OCI-M2 (cell line): ENCODE data around the gene ICAM5.

Source experiments
- DNase-seq: peaks from one replicate; lab custom pipeline; 2025; ENCODE audit not compliant: unreplicated experiment; lab: John Stamatoyannopoulos, UW

Gene ICAM5

DNA sequence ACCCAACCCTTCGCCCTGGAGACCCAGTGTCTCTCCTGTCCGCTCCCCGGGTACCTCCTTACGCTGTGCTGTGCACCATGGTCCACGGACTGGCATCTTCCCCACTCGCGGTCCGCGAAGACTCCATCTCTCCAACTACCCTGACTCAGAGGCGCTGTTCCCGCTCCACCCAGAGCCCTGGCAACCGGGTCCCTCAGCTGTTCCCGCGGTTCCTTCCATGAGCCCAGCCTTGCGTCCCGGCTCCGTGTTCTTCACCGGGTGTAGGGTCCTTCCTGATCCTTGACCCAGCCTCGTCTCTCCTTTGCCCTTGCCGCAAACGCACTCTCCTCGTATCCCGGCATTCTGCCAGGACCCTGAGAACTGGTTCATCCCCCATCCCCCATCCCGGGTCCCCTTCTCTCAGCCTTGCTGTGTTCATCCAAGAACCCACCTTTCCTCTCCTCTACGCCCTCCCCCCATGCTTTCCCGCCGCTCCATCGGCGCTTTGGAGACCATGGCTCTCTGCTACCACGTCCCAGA, 664 bp downstream of the ICAM5 start:
- DNase-seq = no peak

DNA sequence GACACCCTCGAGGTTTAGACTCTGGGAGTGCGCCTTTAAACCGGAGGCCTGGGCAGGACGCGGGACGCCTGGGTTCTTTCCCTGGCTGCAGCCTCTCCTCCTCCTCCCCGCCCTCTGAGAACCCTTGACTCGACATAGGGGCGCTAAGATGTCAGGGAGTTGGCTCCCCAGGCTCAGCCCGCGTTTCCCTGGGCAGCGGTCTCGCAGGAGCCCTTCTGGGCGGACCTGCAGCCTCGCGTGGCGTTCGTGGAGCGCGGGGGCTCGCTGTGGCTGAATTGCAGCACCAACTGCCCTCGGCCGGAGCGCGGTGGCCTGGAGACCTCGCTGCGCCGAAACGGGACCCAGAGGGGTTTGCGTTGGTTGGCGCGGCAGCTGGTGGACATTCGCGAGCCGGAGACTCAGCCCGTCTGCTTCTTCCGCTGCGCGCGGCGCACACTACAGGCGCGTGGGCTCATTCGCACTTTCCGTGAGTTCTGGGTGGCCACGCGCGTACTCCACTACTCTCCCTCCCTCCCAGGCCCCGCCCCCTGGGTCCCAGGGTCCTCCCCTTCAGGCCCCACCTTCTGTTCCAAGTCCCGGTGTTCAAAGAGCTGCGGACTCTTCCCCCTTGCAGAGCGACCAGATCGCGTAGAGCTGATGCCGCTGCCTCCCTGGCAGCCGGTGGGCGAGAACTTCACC, 1.3 kb downstream of the ICAM5 start:
- DNase-seq = peak; percentile 97

DNA sequence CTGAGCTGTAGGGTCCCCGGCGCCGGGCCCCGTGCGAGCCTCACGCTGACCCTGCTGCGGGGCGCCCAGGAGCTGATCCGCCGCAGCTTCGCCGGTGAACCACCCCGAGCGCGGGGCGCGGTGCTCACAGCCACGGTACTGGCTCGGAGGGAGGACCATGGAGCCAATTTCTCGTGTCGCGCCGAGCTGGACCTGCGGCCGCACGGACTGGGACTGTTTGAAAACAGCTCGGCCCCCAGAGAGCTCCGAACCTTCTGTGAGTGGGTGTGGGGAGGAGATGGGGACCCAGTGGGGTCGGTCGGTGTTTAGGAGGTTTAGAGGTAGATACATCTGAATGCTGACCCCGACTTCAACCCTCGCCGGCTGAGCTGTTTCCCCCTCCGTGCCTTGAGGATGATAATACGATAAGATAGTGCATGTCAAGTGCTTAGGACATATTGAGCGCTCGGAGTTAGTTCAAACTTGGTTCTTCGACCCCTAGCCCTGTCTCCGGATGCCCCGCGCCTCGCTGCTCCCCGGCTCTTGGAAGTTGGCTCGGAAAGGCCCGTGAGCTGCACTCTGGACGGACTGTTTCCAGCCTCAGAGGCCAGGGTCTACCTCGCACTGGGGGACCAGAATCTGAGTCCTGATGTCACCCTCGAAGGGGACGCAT, 1.9 kb downstream of the ICAM5 start:
- DNase-seq = no peak

DNA sequence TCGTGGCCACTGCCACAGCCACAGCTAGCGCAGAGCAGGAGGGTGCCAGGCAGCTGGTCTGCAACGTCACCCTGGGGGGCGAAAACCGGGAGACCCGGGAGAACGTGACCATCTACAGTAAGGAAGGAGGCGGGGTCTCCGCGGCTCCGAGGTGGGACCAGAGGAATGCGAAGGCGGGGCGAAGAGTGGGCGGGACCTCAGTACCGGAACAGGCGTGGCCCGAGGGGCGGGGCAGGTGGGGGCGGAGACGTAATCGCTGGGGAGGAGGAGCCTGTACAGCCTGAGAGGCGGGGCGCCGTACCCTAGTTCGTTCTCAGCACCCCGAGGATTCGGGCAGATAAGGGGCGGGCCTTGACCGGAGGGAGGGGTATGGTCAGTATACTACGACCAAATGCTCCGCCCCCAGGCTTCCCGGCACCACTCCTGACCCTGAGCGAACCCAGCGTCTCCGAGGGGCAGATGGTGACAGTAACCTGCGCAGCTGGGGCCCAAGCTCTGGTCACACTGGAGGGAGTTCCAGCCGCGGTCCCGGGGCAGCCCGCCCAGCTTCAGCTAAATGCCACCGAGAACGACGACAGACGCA, 2.5 kb downstream of the ICAM5 start:
- no peak for DNase-seq

DNA sequence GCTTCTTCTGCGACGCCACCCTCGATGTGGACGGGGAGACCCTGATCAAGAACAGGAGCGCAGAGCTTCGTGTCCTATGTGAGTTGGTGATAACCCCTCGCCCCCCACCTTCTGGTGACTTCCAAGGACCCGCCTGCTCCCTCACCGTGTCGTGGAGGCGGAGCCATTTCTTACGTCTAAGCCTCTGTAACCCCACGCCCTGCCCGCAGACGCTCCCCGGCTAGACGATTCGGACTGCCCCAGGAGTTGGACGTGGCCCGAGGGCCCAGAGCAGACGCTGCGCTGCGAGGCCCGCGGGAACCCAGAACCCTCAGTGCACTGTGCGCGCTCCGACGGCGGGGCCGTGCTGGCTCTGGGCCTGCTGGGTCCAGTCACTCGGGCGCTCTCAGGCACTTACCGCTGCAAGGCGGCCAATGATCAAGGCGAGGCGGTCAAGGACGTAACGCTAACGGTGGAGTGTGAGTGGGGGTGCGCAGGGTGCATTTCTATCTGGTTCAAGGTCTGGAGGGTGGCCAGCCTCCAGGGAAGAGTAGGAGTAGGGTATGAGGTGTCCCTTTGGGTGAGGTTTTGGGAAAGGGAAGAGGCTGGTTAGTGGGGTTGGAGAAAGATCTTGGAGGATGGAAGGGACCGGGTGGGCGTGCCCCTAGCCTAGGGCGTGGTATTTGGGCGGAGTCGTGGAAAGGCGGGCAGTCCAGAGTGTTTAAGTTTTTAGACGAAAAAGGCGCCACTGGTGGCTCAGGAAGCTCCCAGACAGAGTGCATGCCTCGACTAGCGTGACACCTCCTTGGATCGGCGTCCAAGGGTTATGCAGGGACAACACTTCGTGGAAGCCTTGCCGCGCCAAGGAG, 3.3 kb downstream of the ICAM5 start:
- DNase-seq = no peak

DNA sequence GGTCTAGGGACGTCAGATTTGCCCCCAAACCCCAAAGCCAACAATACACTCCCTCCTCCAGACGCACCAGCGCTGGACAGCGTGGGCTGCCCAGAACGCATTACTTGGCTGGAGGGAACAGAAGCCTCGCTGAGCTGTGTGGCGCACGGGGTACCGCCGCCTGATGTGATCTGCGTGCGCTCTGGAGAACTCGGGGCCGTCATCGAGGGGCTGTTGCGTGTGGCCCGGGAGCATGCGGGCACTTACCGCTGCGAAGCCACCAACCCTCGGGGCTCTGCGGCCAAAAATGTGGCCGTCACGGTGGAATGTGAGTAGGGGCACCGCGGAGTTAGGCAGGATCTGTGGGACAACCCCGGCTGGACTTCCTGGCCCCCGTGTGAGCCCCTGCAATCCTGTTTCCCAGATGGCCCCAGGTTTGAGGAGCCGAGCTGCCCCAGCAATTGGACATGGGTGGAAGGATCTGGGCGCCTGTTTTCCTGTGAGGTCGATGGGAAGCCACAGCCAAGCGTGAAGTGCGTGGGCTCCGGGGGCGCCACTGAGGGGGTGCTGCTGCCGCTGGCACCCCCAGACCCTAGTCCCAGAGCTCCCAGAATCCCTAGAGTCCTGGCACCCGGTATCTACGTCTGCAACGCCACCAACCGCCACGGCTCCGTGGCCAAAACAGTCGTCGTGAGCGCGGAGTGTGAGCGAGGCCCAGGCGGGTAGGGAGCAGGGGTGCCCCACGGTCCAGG, 4.0 kb downstream of the ICAM5 start:
- DNase-seq = no peak

DNA sequence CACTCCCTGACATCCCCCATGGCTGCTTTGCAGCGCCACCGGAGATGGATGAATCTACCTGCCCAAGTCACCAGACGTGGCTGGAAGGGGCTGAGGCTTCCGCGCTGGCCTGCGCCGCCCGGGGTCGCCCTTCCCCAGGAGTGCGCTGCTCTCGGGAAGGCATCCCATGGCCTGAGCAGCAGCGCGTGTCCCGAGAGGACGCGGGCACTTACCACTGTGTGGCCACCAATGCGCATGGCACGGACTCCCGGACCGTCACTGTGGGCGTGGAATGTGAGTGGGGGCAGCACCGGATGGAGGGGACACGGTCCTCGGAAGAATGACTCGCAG, 4.6 kb downstream of the ICAM5 start:
- no peak for DNase-seq

DNA sequence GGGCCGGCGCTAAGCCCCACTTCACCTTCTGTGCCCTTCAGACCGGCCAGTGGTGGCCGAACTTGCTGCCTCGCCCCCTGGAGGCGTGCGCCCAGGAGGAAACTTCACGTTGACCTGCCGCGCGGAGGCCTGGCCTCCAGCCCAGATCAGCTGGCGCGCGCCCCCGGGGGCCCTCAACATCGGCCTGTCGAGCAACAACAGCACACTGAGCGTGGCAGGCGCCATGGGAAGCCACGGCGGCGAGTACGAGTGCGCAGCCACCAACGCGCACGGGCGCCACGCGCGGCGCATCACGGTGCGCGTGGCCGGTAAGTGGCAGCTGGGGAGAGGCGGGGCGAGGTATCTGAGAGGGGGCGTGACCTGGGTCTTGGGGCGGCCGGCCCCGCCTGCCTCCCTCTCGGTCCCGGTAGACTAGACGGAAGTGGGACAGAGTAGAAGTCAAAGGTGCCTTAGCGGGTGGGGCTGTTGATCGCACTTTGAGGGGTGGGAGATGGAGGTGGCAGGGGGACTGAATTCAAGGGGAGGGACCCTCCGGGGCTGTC, 5.6 kb downstream of the ICAM5 start:
- DNase-seq = no peak

DNA sequence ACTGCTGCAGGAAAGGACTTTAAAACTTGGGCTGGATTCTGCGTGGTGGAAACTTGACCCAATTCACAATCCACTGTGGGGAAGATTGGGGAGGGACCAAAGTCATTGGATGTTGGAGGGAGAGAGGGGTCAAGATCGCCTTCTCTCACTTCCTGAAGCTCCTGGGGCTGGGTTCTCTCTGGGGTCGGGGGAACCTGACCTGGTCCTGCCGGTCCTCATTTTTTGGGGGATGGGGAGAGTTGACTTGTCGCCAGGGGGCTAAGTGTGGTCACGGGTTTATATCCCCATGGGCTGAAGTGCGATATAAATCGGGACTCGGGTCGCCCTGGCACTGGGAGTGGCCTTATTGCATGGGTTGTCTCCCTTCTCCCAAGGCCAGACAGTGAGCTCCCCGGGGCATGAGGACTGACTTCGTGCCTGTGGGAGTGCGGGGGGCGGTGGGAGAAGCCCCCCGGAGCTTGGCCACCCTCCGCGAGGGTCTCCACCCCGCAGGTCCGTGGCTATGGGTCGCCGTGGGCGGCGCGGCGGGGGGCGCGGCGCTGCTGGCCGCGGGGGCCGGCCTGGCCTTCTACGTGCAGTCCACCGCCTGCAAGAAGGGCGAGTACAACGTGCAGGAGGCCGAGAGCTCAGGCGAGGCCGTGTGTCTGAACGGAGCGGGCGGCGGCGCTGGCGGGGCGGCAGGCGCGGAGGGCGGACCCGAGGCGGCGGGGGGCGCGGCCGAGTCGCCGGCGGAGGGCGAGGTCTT, 6.3 kb downstream of the ICAM5 start:
- DNase-seq = no peak

DNA sequence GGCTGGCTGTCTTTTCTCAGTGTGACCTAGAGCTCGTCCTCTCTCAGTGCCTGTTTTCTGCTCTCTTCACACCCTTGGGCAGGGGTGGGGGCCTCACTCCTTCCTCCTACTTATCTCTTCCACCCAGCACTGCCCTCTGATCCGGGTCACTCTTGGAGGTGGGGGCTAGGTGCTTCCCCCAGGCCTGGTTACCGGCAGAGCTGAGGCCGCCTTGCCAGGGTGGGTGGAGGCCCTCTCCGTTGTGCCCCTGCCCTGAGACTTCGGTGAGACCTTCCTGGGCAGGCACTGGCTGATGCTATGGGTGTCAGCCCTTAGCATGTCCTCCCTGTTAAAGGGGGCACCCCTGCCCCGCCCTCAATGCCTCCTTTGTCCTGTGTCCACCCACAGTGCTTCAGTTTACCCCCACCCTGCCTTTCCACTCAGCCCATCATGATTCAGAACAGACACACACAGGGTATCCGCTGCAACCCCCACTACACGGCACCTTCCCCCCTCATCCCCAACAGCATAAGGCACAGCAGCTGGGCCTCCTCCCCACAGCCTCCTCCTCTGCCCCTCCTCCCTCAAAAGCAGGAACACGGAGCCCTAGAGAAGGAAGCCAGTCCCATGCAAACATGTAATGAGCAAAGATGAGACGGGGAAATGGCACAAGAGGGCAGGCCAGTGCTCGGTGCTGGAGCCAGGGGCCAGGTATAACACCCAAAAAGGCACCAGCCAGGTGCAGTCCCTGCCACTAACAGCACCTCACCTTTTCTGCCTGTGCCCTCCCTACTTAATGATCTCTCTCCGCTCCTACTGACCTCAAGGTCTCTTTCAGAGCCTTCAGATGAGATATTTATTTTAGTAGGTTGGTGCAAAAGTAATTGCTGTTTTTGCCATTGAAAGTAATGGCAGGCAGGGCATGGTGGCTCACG, 10.1 kb downstream of the ICAM5 start:
- peak; percentile 100 for DNase-seq

DNA sequence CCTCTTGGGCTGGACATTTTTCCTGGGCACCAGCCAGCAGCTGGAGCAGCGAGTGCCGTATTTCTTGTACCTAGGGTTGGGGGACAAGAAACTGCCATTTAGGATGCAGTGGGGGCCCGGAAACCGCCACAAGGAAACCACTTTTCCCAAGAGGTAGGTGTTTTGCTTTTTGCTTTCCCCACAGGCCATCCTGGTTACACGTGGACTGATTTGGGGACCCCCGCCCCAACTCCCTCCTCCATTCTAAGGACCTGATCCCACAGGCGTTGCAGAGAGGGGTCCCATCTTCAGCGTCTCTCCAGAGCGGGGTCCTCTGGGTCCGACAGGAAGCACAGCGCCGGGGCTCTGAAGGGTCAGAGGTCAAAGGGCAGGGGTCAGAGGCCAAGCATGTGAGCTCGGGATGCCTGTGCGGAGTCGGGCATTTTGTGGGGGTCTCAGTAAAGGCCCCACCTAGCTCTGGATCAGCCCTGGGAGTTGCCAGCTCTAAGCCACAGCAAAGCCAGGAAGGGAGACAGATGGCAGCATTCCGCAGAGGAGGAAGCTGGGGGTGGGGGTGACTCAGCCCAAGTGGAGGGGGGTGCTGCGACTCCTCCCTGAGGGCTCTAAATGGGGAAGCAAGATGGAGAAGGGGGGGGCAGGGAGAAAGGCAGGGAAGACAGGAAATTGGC, 15.5 kb downstream of the ICAM5 start:
- DNase-seq = no peak

DNA sequence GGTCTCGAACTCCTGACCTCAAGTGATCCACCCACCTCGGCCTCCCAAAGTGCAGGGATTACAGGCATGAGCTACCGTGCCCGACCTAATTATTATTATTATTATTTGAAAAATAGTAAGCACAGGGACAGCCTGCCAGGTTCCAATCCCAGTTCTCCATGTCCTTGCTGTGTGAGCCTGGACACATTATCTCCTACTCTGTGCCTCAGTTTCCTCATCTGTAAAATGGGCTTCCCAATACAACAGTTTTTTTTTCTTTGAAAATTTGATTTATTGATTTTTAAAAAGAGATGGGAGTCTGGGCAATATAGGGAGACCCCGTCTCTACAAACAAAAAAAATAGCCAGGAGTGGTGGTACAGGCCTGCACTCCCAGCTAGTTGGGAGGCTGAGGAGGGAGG, 16.6 kb downstream of the ICAM5 start:
- DNase-seq = no peak

DNA sequence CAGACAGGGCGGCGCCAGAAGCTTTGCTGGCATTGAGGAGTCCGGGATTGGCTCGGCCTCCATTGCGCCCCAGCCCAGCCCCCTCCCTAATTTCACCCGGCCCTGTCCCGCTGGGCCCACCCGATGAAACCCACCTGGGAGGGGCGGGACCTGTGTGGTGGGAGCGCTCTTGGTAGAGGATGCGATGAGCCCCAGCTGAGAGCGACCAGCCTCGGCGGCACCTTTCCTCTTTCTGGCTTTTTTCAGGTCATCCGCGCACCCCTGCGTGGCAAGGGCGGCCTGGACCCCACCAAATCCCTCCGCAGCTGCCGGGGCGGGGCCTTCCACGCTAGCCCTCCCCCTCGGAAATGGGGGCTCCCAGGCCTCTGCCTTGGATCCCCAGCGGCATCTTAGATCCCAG, 19.7 kb downstream of the ICAM5 start, which contains the start of gene ZGLP1:
TSS of gene ZGLP1 (minus strand) at position 393 of the 400 bp plus-strand sequence.
- no peak for DNase-seq

DNA sequence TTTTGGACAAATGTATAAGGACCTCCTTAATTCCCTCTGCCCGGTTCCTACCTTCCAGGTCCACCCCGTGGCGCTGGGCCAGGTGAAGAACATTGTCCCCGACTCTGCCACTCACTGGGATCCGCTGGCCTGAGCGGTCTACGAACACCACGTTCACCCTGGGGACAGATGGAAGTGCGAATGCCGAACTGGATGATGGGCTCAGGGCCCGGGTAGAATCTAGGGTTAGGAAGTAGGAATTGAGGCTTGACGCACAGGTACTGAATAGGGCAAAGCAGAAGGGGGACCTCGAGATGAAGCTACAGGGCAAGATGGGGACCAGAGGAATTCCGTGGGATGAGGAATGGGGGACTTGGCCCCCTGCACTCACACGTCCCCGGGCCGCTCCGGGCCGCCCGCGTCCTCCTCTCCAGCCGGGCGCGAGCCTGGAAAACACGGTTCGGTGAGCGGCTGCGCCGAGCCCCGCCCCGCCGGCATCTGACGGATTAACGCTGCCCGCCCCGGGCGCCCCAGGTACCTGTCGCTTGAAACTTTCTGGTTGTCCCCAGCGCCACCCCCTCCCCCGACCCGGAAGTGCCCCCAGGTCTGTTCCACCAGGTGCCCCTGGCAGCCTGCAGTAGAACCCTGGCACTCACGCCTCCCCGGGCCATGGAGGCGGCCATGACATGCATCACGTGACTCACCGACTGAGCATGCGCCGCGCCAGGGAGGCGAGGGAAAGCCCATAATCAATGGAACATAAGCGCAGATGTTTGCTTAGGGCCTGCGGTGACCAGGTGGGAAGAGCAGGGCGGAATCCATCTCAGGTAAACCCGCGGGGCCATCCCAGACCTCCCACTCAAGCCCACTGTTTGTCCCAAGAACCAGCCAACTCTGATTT, 25.8 kb downstream of the ICAM5 start, which contains the start of gene FDX2:
TSS of gene FDX2 (minus strand) at position 681 of the 880 bp plus-strand sequence. CDS start at position 662, 19 bp downstream.
- DNase-seq = peak; percentile 99

DNA sequence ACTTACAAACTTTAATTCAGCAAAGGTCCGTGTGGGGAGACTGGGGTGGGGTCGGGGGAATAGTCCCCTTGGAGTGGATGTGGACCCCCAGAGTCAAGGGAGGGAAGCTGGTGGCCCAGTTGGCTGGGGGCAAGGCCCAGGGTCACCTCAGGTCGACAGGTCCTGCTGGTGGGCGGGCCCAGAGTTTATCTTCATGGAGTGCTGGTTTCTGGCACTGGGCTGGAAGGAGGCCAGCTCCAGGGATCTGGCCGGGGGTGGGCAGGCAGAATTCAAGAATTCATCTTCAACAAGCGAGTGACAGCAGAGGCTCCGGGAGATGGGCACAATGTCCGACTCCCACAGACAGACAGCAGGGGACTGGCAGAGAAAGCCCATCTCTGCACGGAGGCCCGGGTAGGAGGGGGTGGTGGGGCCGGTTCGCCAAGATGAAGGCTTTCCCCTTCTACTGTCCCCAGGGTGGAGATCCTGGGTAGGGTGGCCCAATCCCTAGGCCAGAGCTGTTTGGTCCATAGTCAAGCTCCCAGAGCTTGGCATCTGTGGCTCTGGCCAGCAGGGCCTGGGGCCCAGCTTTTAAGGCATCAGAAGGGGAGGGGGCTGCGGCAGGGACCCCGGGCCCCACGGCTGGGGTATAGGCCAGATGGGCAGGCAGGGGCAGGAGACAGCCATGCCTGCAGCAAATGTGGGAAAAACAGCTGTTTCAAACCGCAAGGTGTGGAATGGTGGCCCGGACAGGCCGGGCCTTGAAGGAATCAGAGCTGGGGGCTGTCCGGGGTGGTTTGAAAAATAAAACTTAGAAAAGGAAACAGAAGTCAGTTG, 26.7 kb downstream of the ICAM5 start:
- DNase-seq = peak; percentile 98
